ENCODE data around the gene C2orf76.

C2orf76 gene

DNA sequence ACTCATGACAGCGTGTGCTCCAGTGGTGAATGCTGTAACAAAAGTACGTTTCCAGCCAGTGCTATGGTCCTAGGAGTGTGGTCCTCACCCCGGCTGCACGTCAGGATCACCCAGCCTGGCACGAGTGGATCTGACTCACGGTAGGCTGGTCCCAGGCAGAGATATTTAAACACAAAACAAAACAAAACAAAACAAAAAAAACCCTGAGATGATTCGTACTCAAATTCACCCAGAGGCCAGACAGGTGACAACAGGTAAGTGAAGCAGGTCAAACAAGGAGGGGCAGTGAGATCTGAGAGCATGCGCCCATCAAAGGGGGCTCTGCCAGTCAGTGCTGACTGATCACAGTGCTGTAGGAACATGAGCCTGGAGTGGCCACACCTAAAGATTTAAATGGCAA is 43.2 kb downstream of the C2orf76 start:
- TF ChIP-seq, protein P1, sequence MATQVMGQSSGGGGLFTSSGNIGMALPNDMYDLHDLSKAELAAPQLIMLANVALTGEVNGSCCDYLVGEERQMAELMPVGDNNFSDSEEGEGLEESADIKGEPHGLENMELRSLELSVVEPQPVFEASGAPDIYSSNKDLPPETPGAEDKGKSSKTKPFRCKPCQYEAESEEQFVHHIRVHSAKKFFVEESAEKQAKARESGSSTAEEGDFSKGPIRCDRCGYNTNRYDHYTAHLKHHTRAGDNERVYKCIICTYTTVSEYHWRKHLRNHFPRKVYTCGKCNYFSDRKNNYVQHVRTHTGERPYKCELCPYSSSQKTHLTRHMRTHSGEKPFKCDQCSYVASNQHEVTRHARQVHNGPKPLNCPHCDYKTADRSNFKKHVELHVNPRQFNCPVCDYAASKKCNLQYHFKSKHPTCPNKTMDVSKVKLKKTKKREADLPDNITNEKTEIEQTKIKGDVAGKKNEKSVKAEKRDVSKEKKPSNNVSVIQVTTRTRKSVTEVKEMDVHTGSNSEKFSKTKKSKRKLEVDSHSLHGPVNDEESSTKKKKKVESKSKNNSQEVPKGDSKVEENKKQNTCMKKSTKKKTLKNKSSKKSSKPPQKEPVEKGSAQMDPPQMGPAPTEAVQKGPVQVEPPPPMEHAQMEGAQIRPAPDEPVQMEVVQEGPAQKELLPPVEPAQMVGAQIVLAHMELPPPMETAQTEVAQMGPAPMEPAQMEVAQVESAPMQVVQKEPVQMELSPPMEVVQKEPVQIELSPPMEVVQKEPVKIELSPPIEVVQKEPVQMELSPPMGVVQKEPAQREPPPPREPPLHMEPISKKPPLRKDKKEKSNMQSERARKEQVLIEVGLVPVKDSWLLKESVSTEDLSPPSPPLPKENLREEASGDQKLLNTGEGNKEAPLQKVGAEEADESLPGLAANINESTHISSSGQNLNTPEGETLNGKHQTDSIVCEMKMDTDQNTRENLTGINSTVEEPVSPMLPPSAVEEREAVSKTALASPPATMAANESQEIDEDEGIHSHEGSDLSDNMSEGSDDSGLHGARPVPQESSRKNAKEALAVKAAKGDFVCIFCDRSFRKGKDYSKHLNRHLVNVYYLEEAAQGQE (IDR thresholded peaks at IDR 0.05; ENCODE audit: low read depth) = no peak
- TF ChIP-seq CEBPB (IDR thresholded peaks at IDR 0.05) (no peak), CREB1 (IDR thresholded peaks at IDR 0.05; ENCODE audit: low read depth) (no peak), ZBTB7A (IDR thresholded peaks at IDR 0.05; ENCODE audit: low read depth) (no peak), RAD21 (IDR thresholded peaks at IDR 0.05; ENCODE audit: low read depth) (no peak), YY1 (IDR thresholded peaks at IDR 0.05; ENCODE audit: low read depth) (no peak), TAF1 (IDR thresholded peaks at IDR 0.05; ENCODE audit: low read depth) (no peak), TCF12 (IDR thresholded peaks at IDR 0.05; ENCODE audit: low read depth) (no peak), EGR1 (IDR thresholded peaks at IDR 0.05) (no peak), FOXM1 (IDR thresholded peaks at IDR 0.05; ENCODE audit: borderline replicate concordance, low read depth) (no peak), TEAD4 (IDR thresholded peaks at IDR 0.05) (no peak), EP300 (IDR thresholded peaks at IDR 0.05; ENCODE audit: borderline replicate concordance) (no peak), NFIC (IDR thresholded peaks at IDR 0.05) (no peak)
- TF ChIP-seq, protein P2, sequence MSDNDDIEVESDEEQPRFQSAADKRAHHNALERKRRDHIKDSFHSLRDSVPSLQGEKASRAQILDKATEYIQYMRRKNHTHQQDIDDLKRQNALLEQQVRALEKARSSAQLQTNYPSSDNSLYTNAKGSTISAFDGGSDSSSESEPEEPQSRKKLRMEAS (IDR thresholded peaks at IDR 0.05) = no peak
- TF ChIP-seq, protein P3, sequence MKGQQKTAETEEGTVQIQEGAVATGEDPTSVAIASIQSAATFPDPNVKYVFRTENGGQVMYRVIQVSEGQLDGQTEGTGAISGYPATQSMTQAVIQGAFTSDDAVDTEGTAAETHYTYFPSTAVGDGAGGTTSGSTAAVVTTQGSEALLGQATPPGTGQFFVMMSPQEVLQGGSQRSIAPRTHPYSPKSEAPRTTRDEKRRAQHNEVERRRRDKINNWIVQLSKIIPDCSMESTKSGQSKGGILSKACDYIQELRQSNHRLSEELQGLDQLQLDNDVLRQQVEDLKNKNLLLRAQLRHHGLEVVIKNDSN (IDR thresholded peaks at IDR 0.05) = no peak

DNA sequence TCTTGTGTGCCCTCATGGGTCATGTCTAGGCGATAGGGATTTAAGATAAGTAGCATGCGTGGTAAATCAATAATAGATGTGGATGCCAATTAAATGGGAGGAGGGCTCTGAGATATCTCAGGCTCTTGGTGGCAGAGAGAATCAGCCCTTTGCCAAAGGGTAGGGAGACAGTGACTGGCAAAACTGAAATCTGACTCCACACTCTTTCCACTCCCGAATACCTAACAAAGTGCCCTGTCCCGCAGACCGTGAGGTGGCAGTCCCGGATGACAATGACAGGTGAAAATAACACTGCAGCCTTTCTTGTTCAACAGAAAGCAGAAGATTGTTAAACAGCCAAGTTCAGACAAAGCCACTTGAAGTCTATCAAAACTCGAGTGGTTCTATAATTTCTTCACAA is 47.0 kb downstream of the C2orf76 start:
- no peak for TF ChIP-seq EGR1 (IDR thresholded peaks at IDR 0.05)
- TF ChIP-seq RAD21 (IDR thresholded peaks at IDR 0.05; ENCODE audit: low read depth) = no peak
- no peak for TF ChIP-seq EP300 (IDR thresholded peaks at IDR 0.05; ENCODE audit: borderline replicate concordance)
- TF ChIP-seq TAF1 (IDR thresholded peaks at IDR 0.05; ENCODE audit: low read depth) = no peak
- no peak for TF ChIP-seq CREB1 (IDR thresholded peaks at IDR 0.05; ENCODE audit: low read depth)
- TF ChIP-seq YY1 (IDR thresholded peaks at IDR 0.05; ENCODE audit: low read depth) = no peak
- TF ChIP-seq NFIC (IDR thresholded peaks at IDR 0.05) = no peak
- TF ChIP-seq FOXM1 (IDR thresholded peaks at IDR 0.05; ENCODE audit: borderline replicate concordance, low read depth) = no peak
- no peak for TF ChIP-seq ZBTB7A (IDR thresholded peaks at IDR 0.05; ENCODE audit: low read depth)

DNA sequence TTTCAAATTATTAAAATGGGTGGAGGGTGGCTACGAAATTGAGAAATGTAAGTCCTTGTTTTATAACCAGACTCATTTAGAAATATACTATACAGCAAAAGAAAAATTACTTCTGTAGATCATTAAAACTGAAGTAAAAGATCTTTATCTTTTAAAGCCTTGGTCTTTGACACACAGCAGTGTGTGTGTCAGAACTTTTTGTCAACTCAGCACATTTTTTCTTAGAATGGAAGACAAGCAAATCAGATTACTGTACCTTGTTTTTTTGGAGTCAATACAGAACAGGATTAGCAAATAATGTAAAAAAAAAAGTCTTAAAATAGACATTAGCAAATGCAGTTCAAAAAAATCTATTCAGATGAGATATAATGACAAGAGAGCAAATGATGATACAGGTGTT is 49.1 kb downstream of the C2orf76 start:
- TF ChIP-seq TCF12 (IDR thresholded peaks at IDR 0.05; ENCODE audit: low read depth) = no peak
- TF ChIP-seq YY1 (IDR thresholded peaks at IDR 0.05; ENCODE audit: low read depth) = no peak
- TF ChIP-seq EGR1 (IDR thresholded peaks at IDR 0.05) = no peak
- no peak for TF ChIP-seq TEAD4 (IDR thresholded peaks at IDR 0.05)
- TF ChIP-seq CEBPB (IDR thresholded peaks at IDR 0.05) = no peak
- TF ChIP-seq, protein P2 (IDR thresholded peaks at IDR 0.05) = no peak
- TF ChIP-seq EP300 (IDR thresholded peaks at IDR 0.05; ENCODE audit: borderline replicate concordance) = no peak
- no peak for TF ChIP-seq CREB1 (IDR thresholded peaks at IDR 0.05; ENCODE audit: low read depth)
- TF ChIP-seq ZBTB7A (IDR thresholded peaks at IDR 0.05; ENCODE audit: low read depth) = no peak
- TF ChIP-seq NFIC (IDR thresholded peaks at IDR 0.05) = no peak
- TF ChIP-seq, protein P3 (IDR thresholded peaks at IDR 0.05) = no peak
- no peak for TF ChIP-seq TAF1 (IDR thresholded peaks at IDR 0.05; ENCODE audit: low read depth)
- TF ChIP-seq, protein P1 (IDR thresholded peaks at IDR 0.05; ENCODE audit: low read depth) = no peak
- TF ChIP-seq RAD21 (IDR thresholded peaks at IDR 0.05; ENCODE audit: low read depth) = no peak
- TF ChIP-seq FOXM1 (IDR thresholded peaks at IDR 0.05; ENCODE audit: borderline replicate concordance, low read depth) = no peak

- TF ChIP-seq YY1 (IDR thresholded peaks at IDR 0.05; ENCODE audit: low read depth) (no peak), TEAD4 (IDR thresholded peaks at IDR 0.05) (no peak), CREB1 (IDR thresholded peaks at IDR 0.05; ENCODE audit: low read depth) (no peak), TCF12 (IDR thresholded peaks at IDR 0.05; ENCODE audit: low read depth) (no peak), TAF1 (IDR thresholded peaks at IDR 0.05; ENCODE audit: low read depth) (no peak), ZBTB7A (IDR thresholded peaks at IDR 0.05; ENCODE audit: low read depth) (no peak), FOXM1 (IDR thresholded peaks at IDR 0.05; ENCODE audit: borderline replicate concordance, low read depth) (no peak), CEBPB (IDR thresholded peaks at IDR 0.05) (no peak), EP300 (IDR thresholded peaks at IDR 0.05; ENCODE audit: borderline replicate concordance) (no peak), NFIC (IDR thresholded peaks at IDR 0.05) (no peak), RAD21 (IDR thresholded peaks at IDR 0.05; ENCODE audit: low read depth) (no peak), EGR1 (IDR thresholded peaks at IDR 0.05) (no peak)
- TF ChIP-seq, protein P3 (IDR thresholded peaks at IDR 0.05) = no peak
- TF ChIP-seq, protein P2 (IDR thresholded peaks at IDR 0.05) = no peak
- TF ChIP-seq, protein P1 (IDR thresholded peaks at IDR 0.05; ENCODE audit: low read depth) = no peak
Measured at GRCh38 chr2:119316066-119316465, 50.6 kb downstream of the C2orf76 start.

Data from Ishikawa (cell line).